H1 (cell line): Measurements from ENCODE around the gene ITPKC. TPM values are rescaled to one million over a fixed set of nuclear protein-coding genes. Genes with fewer than 3 reads are reported as not detected.

Source experiments
- CTCF ChIA-PET: fragments of 300-600 bp; sonication (Branson Sonifier 250); formaldehyde crosslinking; loops from one replicate; lab custom pipeline; 2021; ENCODE audit not compliant: partially characterized antibody; lab: Charles Lee
- POLR2A ChIA-PET: fragments of 300-600 bp; sonication (Branson Sonifier 250); formaldehyde crosslinking; loops from one replicate; lab custom pipeline; 2021; ENCODE audit warnings: inconsistent platforms; ENCODE audit not compliant: partially characterized antibody; lab: Charles Lee
- DNase-seq, 2 experiments: peaks; one replicate each; pipeline versions ENCODE4 v3.0.0 to v3.0.0-alpha.2; 2010 to 2022; ENCODE audit warnings: low spot score in 2 of 2, low read depth in 1 of 2, mixed read lengths in 1 of 2
- FAIRE-seq: peaks from 2 replicates; lab custom pipeline; 2011; peaks lifted over from hg19 to GRCh38; lab: Jason Lieb, UNC
- H2AFZ ChIP-seq: 2 replicates; pipeline ENCODE4 v1.8.1; 2012; ENCODE audit warnings: low read length, inconsistent platforms
- H2AK5ac ChIP-seq: 2 replicates; pipeline ENCODE4 v1.6.1; 2013; ENCODE audit warnings: low read depth, low read length
- H2BK120ac ChIP-seq: replicated peaks from 2 replicates; pipeline ENCODE3; 2013; ENCODE audit warnings: low read depth, low read length, inconsistent platforms
- H2BK12ac ChIP-seq: 2 replicates; pipeline ENCODE4 v1.6.1; 2013; ENCODE audit warnings: low read depth, low read length
- H2BK15ac ChIP-seq: 2 replicates; pipeline ENCODE4 v1.6.1; 2013; ENCODE audit warnings: low read length
- H2BK20ac ChIP-seq: 2 replicates; pipeline ENCODE4 v1.6.1; 2013; ENCODE audit warnings: low read length
- H2BK5ac ChIP-seq: 2 replicates; pipeline ENCODE4 v1.6.1; 2013; ENCODE audit warnings: low read depth, low read length
- H3K14ac ChIP-seq: 2 replicates; pipeline ENCODE4 v1.6.1; 2013; ENCODE audit warnings: inconsistent platforms; ENCODE audit not compliant: insufficient read length
- H3K18ac ChIP-seq: 2 replicates; pipeline ENCODE4 v1.6.1; 2013; ENCODE audit warnings: low read length; ENCODE audit errors: extremely low read depth
- H3K23ac ChIP-seq: 2 replicates; pipeline ENCODE4 v1.6.1; 2013; ENCODE audit warnings: inconsistent platforms; ENCODE audit not compliant: insufficient read length
- H3K23me2 ChIP-seq: 2 replicates; pipeline ENCODE4 v1.6.1; 2013; ENCODE audit warnings: low read depth, low read length
- H3K27ac ChIP-seq: 2 replicates; pipeline ENCODE4 v1.6.1; 2011; ENCODE audit warnings: low read depth, low read length, inconsistent platforms
- H3K27me3 ChIP-seq, 4 experiments: replicated peaks in 1 of 4; 1 replicate in 1 of 4; 2 replicates in 3 of 4; pipeline versions ENCODE4 v1.6.1 to v1.8.1; 2011 to 2013; ENCODE audit warnings: low read length in 3 of 4, mild to moderate bottlenecking in 3 of 4, inconsistent platforms in 2 of 4, mixed read lengths in 2 of 4, moderate library complexity in 1 of 4; ENCODE audit not compliant: control insufficient read depth in 3 of 4, insufficient read depth in 3 of 4; ENCODE audit errors: extremely low read depth in 1 of 4
- H3K36me3 ChIP-seq, 4 experiments: 2 replicates each; pipeline versions ENCODE4 v1.6.1 to v1.8.1; 2011 to 2013; ENCODE audit warnings: mild to moderate bottlenecking in 4 of 4, low read length in 3 of 4, moderate library complexity in 2 of 4, control low read depth in 1 of 4, inconsistent platforms in 1 of 4; ENCODE audit not compliant: insufficient read depth in 4 of 4, control insufficient read depth in 2 of 4
- H3K4ac ChIP-seq: replicated peaks from 2 replicates; pipeline ENCODE3; 2013; ENCODE audit warnings: low read length, low read depth, mixed read lengths, inconsistent platforms; ENCODE audit not compliant: insufficient read length
- H3K4me1 ChIP-seq, 4 experiments: replicated peaks in 1 of 4; 1 replicate in 1 of 4; 2 replicates in 3 of 4; pipeline versions ENCODE4 v1.6.1 to v1.8.1; 2011 to 2013; ENCODE audit warnings: low read length in 3 of 4, inconsistent platforms in 2 of 4, mixed read lengths in 1 of 4; ENCODE audit not compliant: insufficient read depth in 4 of 4, control insufficient read depth in 3 of 4
- H3K4me2 ChIP-seq, 2 experiments: 2 replicates each; pipeline versions ENCODE4 v1.6.1 to v1.8.1; 2011 to 2013; ENCODE audit warnings: low read depth in 2 of 2, low read length in 2 of 2, control low read depth in 1 of 2, inconsistent platforms in 1 of 2, mild to moderate bottlenecking in 1 of 2; ENCODE audit not compliant: insufficient read depth in 1 of 2
- H3K4me3 ChIP-seq, 4 experiments: fragments of 200-600, 300-600 bp in 1 of 4; sonication (generic), shearing (Covaris generic), sonication (Bioruptor Twin) in 1 of 4; 2 replicates each; pipeline versions ENCODE4 v1.5.1 to v1.8.1; 2011 to 2016; ENCODE audit warnings: low read length in 4 of 4, low read depth in 3 of 4, control low read depth in 2 of 4, inconsistent platforms in 2 of 4, mild to moderate bottlenecking in 2 of 4, mixed read lengths in 1 of 4, moderate library complexity in 1 of 4; ENCODE audit not compliant: insufficient read depth in 2 of 4; ENCODE audit errors: extremely low read depth in 1 of 4
- H3K56ac ChIP-seq: replicated peaks from 2 replicates; pipeline ENCODE3; 2013; ENCODE audit warnings: low read depth, mild to moderate bottlenecking, mixed read lengths, low read length, inconsistent platforms; ENCODE audit not compliant: insufficient read length
- H3K79me1 ChIP-seq: 2 replicates; pipeline ENCODE4 v1.6.1; 2013; ENCODE audit warnings: low read depth, low read length, control low read depth
- H3K79me2 ChIP-seq, 2 experiments: 2 replicates each; pipeline versions ENCODE4 v1.6.1 to v1.8.1; 2012 to 2013; ENCODE audit warnings: low read length in 2 of 2, mild to moderate bottlenecking in 2 of 2, inconsistent platforms in 1 of 2; ENCODE audit not compliant: insufficient read depth in 2 of 2, control insufficient read depth in 1 of 2
- H3K9ac ChIP-seq, 4 experiments: replicated peaks in 1 of 4; 1 replicate in 1 of 4; 2 replicates in 3 of 4; pipeline versions ENCODE4 v1.6.1 to v1.8.1; 2011 to 2013; ENCODE audit warnings: low read depth in 3 of 4, low read length in 3 of 4, control low read depth in 2 of 4, mild to moderate bottlenecking in 2 of 4, moderate library complexity in 2 of 4, inconsistent platforms in 1 of 4; ENCODE audit errors: extremely low read depth in 1 of 4
- H3K9me3 ChIP-seq, 2 experiments: 2 replicates each; pipeline versions ENCODE4 v1.6.1 to v1.8.1; 2012 to 2013; ENCODE audit warnings: mild to moderate bottlenecking in 2 of 2, moderate library complexity in 2 of 2, control low read depth in 1 of 2, inconsistent platforms in 1 of 2, low read depth in 1 of 2, low read length in 1 of 2, mixed read lengths in 1 of 2; ENCODE audit not compliant: insufficient read depth in 2 of 2
- H4K20me1 ChIP-seq, 2 experiments: replicated peaks in 1 of 2; 2 replicates each; pipeline versions ENCODE3 to v1.8.1; 2011 to 2013; ENCODE audit warnings: inconsistent platforms in 2 of 2, low read length in 2 of 2, mild to moderate bottlenecking in 1 of 2; ENCODE audit not compliant: insufficient read depth in 2 of 2, control insufficient read depth in 1 of 2
- H4K5ac ChIP-seq: 2 replicates; pipeline ENCODE4 v1.6.1; 2013; ENCODE audit warnings: low read length, low read depth, mixed read lengths, inconsistent platforms; ENCODE audit not compliant: insufficient read length
- H4K8ac ChIP-seq: 2 replicates; pipeline ENCODE4 v1.8.0; 2013; ENCODE audit warnings: mild to moderate bottlenecking, moderate library complexity, low read length, inconsistent platforms; ENCODE audit not compliant: insufficient read depth; ENCODE audit errors: extremely low read depth
- H4K91ac ChIP-seq: replicated peaks from 2 replicates; pipeline ENCODE3; 2013; ENCODE audit warnings: low read length, mixed read lengths, inconsistent platforms; ENCODE audit not compliant: insufficient read length
- ASH2L ChIP-seq: fragments of 200-600, 300-600 bp; sonication (generic); IDR thresholded peaks from one replicate; pipeline ENCODE4 v1.7.1; 2017; ENCODE audit warnings: low read length
- CHD2 ChIP-seq: IDR thresholded peaks from 2 replicates; pipeline ENCODE4 v1.6.1; 2012; ENCODE audit warnings: low read length, improper control_type of control experiment
- CREB1 ChIP-seq: IDR thresholded peaks from 2 replicates; pipeline ENCODE4 v1.6.1; 2012; ENCODE audit warnings: inconsistent platforms
- EGR1 ChIP-seq: IDR thresholded peaks from 2 replicates; pipeline ENCODE4 v1.6.1; 2011; ENCODE audit warnings: low read depth, low read length, borderline replicate concordance
- HDAC2 ChIP-seq, 2 experiments: fragments of 300-600 bp in 1 of 2; sonication (generic) in 1 of 2; IDR thresholded peaks; 2 replicates each; pipeline ENCODE4 v1.6.1; 2011 to 2012; ENCODE audit warnings: low read depth in 2 of 2, low read length in 2 of 2, mild to moderate bottlenecking in 2 of 2, moderate library complexity in 2 of 2, borderline replicate concordance in 1 of 2, inconsistent platforms in 1 of 2
- POU5F1 ChIP-seq: IDR thresholded peaks from 2 replicates; pipeline ENCODE4 v1.6.1; 2011; ENCODE audit warnings: low read depth, mild to moderate bottlenecking, low read length, moderate library complexity
- SP1 ChIP-seq: IDR thresholded peaks from 2 replicates; pipeline ENCODE4 v1.6.1; 2011; ENCODE audit warnings: low read depth, low read length
- TBP ChIP-seq: IDR thresholded peaks from 2 replicates; pipeline ENCODE4 v1.6.1; 2011; ENCODE audit warnings: low read depth, low read length, improper control_type of control experiment
- YY1 ChIP-seq: IDR thresholded peaks from 2 replicates; pipeline ENCODE4 v1.6.1; 2011; ENCODE audit warnings: low read depth, mild to moderate bottlenecking, low read length
- WGBS, 2 experiments: shearing (Covaris generic) in 1 of 2; methylation state at CpG; one replicate each; pipeline versions ENCODE4 v1.1.6 to v1.1.7; 2013 to 2015; ENCODE audit warnings: low lambda C conversion rate in 2 of 2, mixed read lengths in 2 of 2, inconsistent platforms in 1 of 2, low coverage in 1 of 2, missing lambda C conversion rate in 1 of 2; ENCODE audit not compliant: insufficient replicate concordance in 2 of 2, insufficient coverage in 1 of 2, insufficient read length in 1 of 2; ENCODE audit errors: extremely low coverage in 1 of 2, missing lambda C conversion rate in 1 of 2; 5-methylcytosine and 5-hydroxymethylcytosine counted together
- polyA plus RNA-seq, 7 experiments: library from polyadenylated mRNA; depleted of rRNA in 3 of 7; stranded (reverse) in 5 of 7; unstranded in 2 of 7; fragments of >200 nt in 5 of 7; fragments of 200-250 nt in 2 of 7; gene quantifications; 1 replicate in 5 of 7; 2 replicates in 1 of 7; 4 replicates in 1 of 7; pipeline versions ENCODE4 v1.2.1 to v1.2.3, GENCODE V29; 2011 to 2013; ENCODE audit warnings: missing spikeins in 2 of 7, mixed read lengths in 2 of 7
- total RNA-seq: library from RNA; stranded (reverse); fragmentation: NEBNext Ultra II Directional; extraction: Animal tissue kit (Norgen Biotek cat#: 25700); gene quantifications from 2 replicates; pipeline ENCODE4 v1.2.1, GENCODE V29; 2021

ITPKC gene
- total and polyA plus RNA-seq, 2 of the 8 experiments (the other 6 are each of a cell fraction or from before 2014, with no cell fraction given), result 5.2 to 8.9 TPM

DNA sequence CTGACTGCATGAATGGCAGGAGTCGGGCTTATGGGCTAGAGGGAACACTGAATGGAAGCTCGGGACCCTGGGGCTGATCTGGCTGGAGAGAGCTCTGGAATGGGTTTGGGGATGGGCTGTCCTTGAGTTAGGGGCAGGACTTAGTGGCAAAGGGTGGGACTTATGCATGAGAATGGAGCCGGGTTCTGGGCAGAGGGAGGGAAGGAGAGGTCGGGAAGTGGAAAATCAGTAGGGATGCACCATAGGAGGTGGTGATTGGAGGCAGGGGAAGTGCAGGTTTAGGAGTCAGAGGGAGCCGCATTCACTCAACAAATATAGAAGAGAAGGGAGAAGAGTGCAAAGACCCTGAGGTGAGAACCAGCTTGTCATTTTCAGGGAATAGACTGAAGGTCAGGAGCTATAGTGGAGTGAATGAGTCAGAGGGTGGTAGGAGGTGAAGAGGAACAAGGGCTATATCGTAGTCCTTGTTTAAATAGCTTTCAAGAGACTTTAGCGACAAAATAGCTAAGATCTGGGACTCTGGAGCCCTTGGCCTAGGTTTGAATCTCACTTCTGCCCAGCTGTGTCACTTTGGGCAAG, 61.9 kb downstream of the ITPKC start:
- peak overlapping the region; percentile 81; the same call in 1 of the 2 replicates for H3K27ac ChIP-seq
- WGBS, 2 experiments, result 4% methylated on average over 7 of the region's 7 CpGs; no CpG with 5 or more reads in 1 of the 2 experiments
- H4K5ac ChIP-seq, result peak overlapping the region; percentile 48
- H3K79me1 ChIP-seq, result no peaks in the 10 kb centered on the region
- H3K9ac ChIP-seq, result peak overlapping the region in 2 of 4 experiments; percentile 3 to 56; a peak in 4 of 7 replicates
- H2BK5ac ChIP-seq, result peak overlapping the region; percentile 71
- H3K23me2 ChIP-seq, result peaks cover 8% of the 10 kb centered on the region; the same call in 1 of the 2 replicates
- no peak overlapping the region for H3K4ac ChIP-seq
- no peaks in the 10 kb centered on the region for H3K79me2 ChIP-seq
- 0 out of 2 replicates have a peak, but pooled peaks have one; percentile 14 for TF ChIP-seq CREB1
- TF ChIP-seq SP1, result peak; percentile 66; the same call in 1 of the 2 replicates
- peak; percentile 16 for TF ChIP-seq ASH2L
- 0 out of 2 replicates have a peak, but pooled peaks have one; percentile 15 for TF ChIP-seq YY1
- TF ChIP-seq HDAC2 (IDR thresholded peaks at IDR 0.05; ENCODE audit: borderline replicate concordance in 1 of 2, low read depth in 2 of 2, low read length in 2 of 2), result no peak
- TF ChIP-seq EGR1, result peak; percentile 60; the same call in 1 of the 2 replicates
- 0 out of 2 replicates have a peak, but pooled peaks have one; percentile 12 for TF ChIP-seq CHD2
- TF ChIP-seq TBP, result no peak
- TF ChIP-seq POU5F1, result 0 out of 2 replicates have a peak, but pooled peaks have one; percentile 43
- H3K4me3 ChIP-seq, result peak overlapping the region; percentile 62 to 88 (median 79)
- peak overlapping the region; percentile 75; the same call in 1 of the 2 replicates for H2BK12ac ChIP-seq
- peak overlapping the region; percentile 25 for H2BK120ac ChIP-seq
- no peak overlapping the region for H3K56ac ChIP-seq
- H3K4me2 ChIP-seq, result peak overlapping the region; percentile 66 to 94
- H3K9me3 ChIP-seq, result no peaks in the 10 kb centered on the region
- DNase-seq (peak in 1 of 2 experiments; percentile 97), FAIRE-seq (peak; percentile 84)
- H3K18ac ChIP-seq, result peak overlapping the region; percentile 71; the same call in 1 of the 2 replicates
- H4K91ac ChIP-seq, result no peak overlapping the region
- POLR2A ChIA-PET, result interaction anchor here (0.7 to 17.9 kb wide), 13 partner anchors 8 to 170 kb away, joined by 3 to 399 read pairs (median 9); partner anchors contain the start of genes ACTMAP, EGLN2, NUMBL and SNRPA
- H2AFZ ChIP-seq, result no peak overlapping the region
- H2AK5ac ChIP-seq, result no peak overlapping the region
- peaks cover 0 to 14% (median 6%) of the 10 kb centered on the region in 4 experiments; a peak in 6 of 7 replicates for H3K4me1 ChIP-seq
- no peaks in the 10 kb centered on the region for H4K20me1 ChIP-seq
- no peak overlapping the region for H4K8ac ChIP-seq
- H3K23ac ChIP-seq, result no peak overlapping the region
- no peak overlapping the region; the same call in 1 of the 2 replicates for H2BK20ac ChIP-seq
- H3K14ac ChIP-seq, result no peak overlapping the region
- no peaks in the 10 kb centered on the region for H3K36me3 ChIP-seq
- H2BK15ac ChIP-seq, result no peak overlapping the region; the same call in 1 of the 2 replicates
- no peaks in the 10 kb centered on the region for H3K27me3 ChIP-seq
- CTCF ChIA-PET, result interaction anchor here (0.7 to 3.9 kb wide), 5 partner anchors 18 to 1418 kb away, joined by 3 to 29 read pairs (median 8); partner anchors contain the start of gene EGLN2
